Heart left ventricle (tissue), 13 donors: ENCODE data around the gene CEACAM8.

Source experiments
- POLR2A ChIP-seq, 2 donors: fragments of 450-650 bp; IDR thresholded peaks; one replicate each; pipeline ENCODE4 v1.6.1; 2017; ENCODE audit warnings: antibody characterized with exemption in 2 of 2, mild to moderate bottlenecking in 2 of 2, moderate library complexity in 2 of 2
- TF ChIP-seq, protein P1 (sequence below), 12 donors: fragments of 200-600 bp; sonication (generic) in 4 of 12; IDR thresholded peaks; one replicate each; pipeline versions ENCODE4 v1.5.0 to v1.8.0; 2018 to 2022; ENCODE audit warnings: antibody characterized with exemption in 12 of 12, mild to moderate bottlenecking in 5 of 12
- donor health status: ischemic (EF 13 %, LVEDD 7.1; RV severe dilation, severe dysfunction).
- donor health status: DM: no; HTN: yes; CAD: no.
- donor health status: DM: no; HTN: no; CAD: no.
- donor health status: ischemic (EF 25% LVEDD 6.9; RV normal size, moderate dysfunction).
- donor health status: ischemic (EF 25% LVEDD 5.7; RV mildly dilated, moderate dysfunction).
- donor health status: ischemic (EF 35%, LVEDD 5.7; RV mildly dilated, moderate dysfunction).
- donor health status: nonischemic (EF 11% LVEDD 7.7; RV severe dilation, severe dysfunction).
- donor health status: DM: yes; HTN: yes; CAD: no.
- donor health status: PGD.
- donor health status: ischemic (EF 29% LVEDD 5.4; RV normal size, mild dysfunction).
- donor health status: nonischemic (EF 23%, LVEDD 6.1; RV moderate dilation, normal function).

DNA sequence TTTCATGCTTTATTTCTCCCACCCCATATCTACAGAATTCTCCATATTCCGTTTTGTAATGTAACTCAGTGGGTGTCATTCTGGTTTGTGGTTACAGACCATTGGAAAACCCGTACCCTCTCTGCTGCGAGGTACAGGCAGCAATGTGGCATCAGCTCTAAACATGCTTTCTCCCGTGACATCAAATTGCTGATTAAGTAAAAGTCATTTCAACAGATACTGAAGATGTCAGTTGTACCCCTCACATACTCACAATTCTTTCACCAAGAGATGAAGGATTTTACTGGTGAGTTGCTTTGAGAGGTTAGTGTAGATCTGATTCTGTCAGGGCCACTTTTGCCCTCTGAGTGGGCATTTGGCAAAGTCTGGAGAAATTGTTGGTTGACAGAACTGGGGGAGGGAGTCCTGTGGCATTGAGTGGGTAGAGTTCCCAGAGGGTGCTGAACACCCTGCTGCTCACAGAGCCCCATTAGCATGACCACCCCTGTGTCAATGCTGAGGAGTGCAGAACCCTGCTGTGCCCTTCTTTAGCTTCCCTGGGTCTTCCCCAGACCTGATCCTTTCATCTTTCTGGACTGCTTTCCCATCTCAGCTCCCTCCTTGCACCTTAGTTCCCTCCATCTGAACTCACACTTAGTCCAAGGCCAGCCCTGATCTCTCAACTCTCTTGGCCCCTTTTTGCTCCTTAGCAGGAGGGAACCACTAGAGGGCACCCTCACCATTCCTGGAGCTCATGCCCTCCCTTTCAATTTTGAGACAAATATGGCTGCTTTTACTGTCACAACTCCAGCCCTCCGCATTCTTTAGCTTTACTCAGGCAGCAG is 39.9 kb upstream of the CEACAM8 start:
- TF ChIP-seq, protein P1, sequence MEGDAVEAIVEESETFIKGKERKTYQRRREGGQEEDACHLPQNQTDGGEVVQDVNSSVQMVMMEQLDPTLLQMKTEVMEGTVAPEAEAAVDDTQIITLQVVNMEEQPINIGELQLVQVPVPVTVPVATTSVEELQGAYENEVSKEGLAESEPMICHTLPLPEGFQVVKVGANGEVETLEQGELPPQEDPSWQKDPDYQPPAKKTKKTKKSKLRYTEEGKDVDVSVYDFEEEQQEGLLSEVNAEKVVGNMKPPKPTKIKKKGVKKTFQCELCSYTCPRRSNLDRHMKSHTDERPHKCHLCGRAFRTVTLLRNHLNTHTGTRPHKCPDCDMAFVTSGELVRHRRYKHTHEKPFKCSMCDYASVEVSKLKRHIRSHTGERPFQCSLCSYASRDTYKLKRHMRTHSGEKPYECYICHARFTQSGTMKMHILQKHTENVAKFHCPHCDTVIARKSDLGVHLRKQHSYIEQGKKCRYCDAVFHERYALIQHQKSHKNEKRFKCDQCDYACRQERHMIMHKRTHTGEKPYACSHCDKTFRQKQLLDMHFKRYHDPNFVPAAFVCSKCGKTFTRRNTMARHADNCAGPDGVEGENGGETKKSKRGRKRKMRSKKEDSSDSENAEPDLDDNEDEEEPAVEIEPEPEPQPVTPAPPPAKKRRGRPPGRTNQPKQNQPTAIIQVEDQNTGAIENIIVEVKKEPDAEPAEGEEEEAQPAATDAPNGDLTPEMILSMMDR (IDR thresholded peaks at IDR 0.05): peak in 10 of 12 donors; percentile 14 to 53 (median 44)
- TF ChIP-seq POLR2A (IDR thresholded peaks at IDR 0.05): no peak
